Right lung (tissue), 5 donors: ENCODE results near the gene ALK. TPM values are rescaled to one million over a fixed set of nuclear protein-coding genes. Genes with fewer than 3 reads are reported as not detected.

Experiments used
- DNase-seq, 2 donors: peaks; one replicate each; pipeline ENCODE4 v3.0.0-alpha.2; 2013
- polyA plus RNA-seq, 5 donors: library from polyadenylated mRNA; unstranded; fragments of 120-200 nt; gene quantifications; one replicate each; pipeline versions ENCODE4 v1.2.1 to v1.2.3, GENCODE V29; 2013; ENCODE audit warnings: inconsistent platforms in 1 of 5, low replicate concordance in 1 of 5; ENCODE audit not compliant: insufficient read length in 5 of 5, insufficient read depth in 1 of 5

Gene ALK
- polyA plus RNA-seq, 5 donors, result 0.03 to 0.27 (median 0.05) TPM

DNA sequence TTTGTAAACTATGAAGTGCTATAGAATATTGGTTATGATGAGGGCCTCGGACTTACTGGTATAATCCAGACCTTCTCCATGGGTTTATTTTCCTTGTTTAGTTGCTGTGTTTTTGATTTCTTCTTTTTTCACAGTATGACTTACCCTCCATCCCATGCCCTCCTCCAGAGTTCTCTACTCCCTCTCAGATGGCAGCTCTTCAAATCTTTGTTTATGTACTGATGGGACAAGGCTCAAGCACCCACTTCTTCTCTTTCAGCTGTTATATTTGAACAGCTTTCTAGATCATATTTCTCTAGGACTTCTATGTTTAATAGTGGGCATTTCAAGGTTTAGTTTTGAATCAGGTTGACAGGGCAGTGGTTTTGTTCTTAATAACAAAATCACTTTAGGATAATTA is 762.3 kb downstream of the ALK start:
- no peak for DNase-seq

GRCh38 chr2:29157131-29157530 is 764.3 kb downstream of the ALK start:
- no peak for DNase-seq

DNA sequence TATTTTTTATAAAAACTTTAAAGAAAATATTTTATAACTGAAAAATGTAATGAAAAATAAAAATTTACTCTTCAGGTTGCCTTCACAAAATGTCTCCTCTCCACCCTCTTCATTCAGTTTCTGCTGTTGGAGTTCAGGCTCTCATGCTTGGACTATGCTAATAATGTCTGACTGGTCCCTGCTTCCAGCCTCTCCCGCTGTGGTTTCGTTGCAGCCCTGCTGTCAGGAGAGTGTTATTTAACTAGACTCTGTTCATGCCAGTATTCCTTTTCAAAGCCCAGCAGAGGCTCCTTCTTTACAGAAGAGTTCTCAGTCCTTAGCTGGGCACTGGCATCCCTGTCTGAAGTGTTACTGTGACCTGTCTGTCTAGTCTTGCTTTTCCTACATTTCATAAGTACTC is 765.8 kb downstream of the ALK start:
- no peak for DNase-seq

DNA sequence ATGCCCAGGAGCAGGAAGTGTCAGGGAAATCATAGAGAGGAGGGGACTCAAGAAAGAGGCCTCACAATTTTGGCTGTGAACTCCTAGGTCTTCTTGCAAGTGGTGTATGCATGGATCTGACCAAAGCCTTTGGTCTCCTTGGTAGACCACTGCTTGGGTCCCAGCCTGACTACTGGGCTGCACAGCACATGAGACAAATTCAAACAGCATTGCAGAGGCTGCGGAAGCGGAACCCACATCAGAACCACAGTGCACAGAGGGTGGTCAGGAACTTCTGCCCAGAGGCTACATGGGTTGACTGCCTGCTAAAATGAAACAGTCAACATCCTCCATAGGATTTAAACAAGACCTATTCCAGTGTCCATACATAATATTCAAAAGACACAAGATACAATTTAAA is 766.8 kb downstream of the ALK start:
- DNase-seq, result no peak

- DNase-seq, result no peak
These were observed 773.4 kb downstream of the ALK start for GRCh38 chr2:29147963-29148362.

- no peak for DNase-seq
These were observed 775.2 kb downstream of the ALK start for GRCh38 chr2:29146197-29146596.

DNA sequence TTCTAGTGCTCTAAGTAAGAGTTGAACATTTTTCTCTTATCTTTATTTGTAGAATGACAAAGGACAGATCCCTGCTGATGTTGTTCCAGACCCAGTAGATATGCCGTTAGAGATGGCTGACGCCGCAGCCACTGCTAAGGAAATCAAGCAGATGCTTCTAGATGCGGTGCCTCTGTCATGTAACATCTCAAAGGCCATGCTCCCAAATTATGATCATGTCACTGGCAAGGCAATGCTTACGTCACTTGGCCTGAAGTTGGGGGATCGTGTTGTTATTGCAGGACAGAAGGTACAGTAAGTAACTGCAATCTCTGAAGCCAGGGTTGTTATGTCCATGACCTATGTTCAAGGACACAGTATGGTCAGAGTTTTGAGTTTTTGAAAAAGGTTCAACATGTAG is 777.7 kb downstream of the ALK start:
- DNase-seq, result no peak

Other genes starting within 250 kb of the ALK start
- 100 to 1,000 TPM in 3 of 5 donors, 10 to 100 TPM in 2; 84.0 to 113 (median 104) TPM for gene YPEL5, start 225.4 kb upstream of the ALK start, polyA plus RNA-seq